CD4-positive, CD25-positive, alpha-beta regulatory T cell (primary cell): ENCODE results near the gene AGK. TPM values are rescaled to one million over a fixed set of nuclear protein-coding genes. Genes with fewer than 3 reads are reported as not detected.

ENCODE experiments used
- ATAC-seq, 2 donors: fragments of 150-1000 bp; cut with Tn5 transposase; one replicate each; pipeline ENCODE4 v1.10.0; 2021; ENCODE audit warnings: low read depth in 2 of 2, moderate number of reproducible peaks in 2 of 2, moderate library complexity in 1 of 2
- DNase-seq, 3 donors: peaks; one replicate each; pipeline versions ENCODE4 v3.0.0 to v3.0.0-alpha.2; 2012 to 2022; ENCODE audit warnings: mixed read lengths in 1 of 3
- H3K27ac ChIP-seq: one replicate; pipeline ENCODE4 v1.7.0; 2013; ENCODE audit warnings: mild to moderate bottlenecking, low read length; ENCODE audit not compliant: insufficient read depth, poor library complexity, severe bottlenecking
- H3K27me3 ChIP-seq: one replicate; pipeline ENCODE4 v1.7.0; 2013; ENCODE audit warnings: low read length; ENCODE audit not compliant: control insufficient read depth, insufficient read depth
- H3K36me3 ChIP-seq: one replicate; pipeline ENCODE4 v1.7.0; 2013; ENCODE audit warnings: mild to moderate bottlenecking, low read length, moderate library complexity; ENCODE audit not compliant: control insufficient read depth, insufficient read depth
- H3K4me1 ChIP-seq: 2 replicates; pipeline ENCODE4 v1.7.0; 2013; ENCODE audit warnings: mild to moderate bottlenecking, low read length; ENCODE audit not compliant: insufficient read depth, control insufficient read depth, poor library complexity, severe bottlenecking
- H3K4me3 ChIP-seq: one replicate; pipeline ENCODE4 v1.7.0; 2013; ENCODE audit warnings: low read depth, mild to moderate bottlenecking, low read length, moderate library complexity
- H3K9me3 ChIP-seq, 2 experiments: 1 replicate in 1 of 2; 2 replicates in 1 of 2; pipeline ENCODE4 v1.7.0; 2013; ENCODE audit warnings: low read length in 2 of 2, mild to moderate bottlenecking in 1 of 2, moderate library complexity in 1 of 2; ENCODE audit not compliant: control insufficient read depth in 2 of 2
- H3K27ac Mint-ChIP-seq, 3 donors: one replicate each; pipeline ENCODE4 v1.8.0; 2020 to 2022; ENCODE audit warnings: mild to moderate bottlenecking in 3 of 3, mixed read lengths in 3 of 3, moderate library complexity in 2 of 3
- H3K27me3 Mint-ChIP-seq: one replicate; pipeline ENCODE4 v1.8.0; 2022; ENCODE audit warnings: mild to moderate bottlenecking, mixed read lengths
- H3K36me3 Mint-ChIP-seq: one replicate; pipeline ENCODE4 v1.8.0; 2020; ENCODE audit warnings: mixed read lengths
- H3K4me1 Mint-ChIP-seq, 4 donors: one replicate each; pipeline ENCODE4 v1.8.0; 2020 to 2022; ENCODE audit warnings: mixed read lengths in 4 of 4, mild to moderate bottlenecking in 1 of 4
- H3K4me3 Mint-ChIP-seq, 4 donors: one replicate each; pipeline ENCODE4 v1.8.0; 2020 to 2022; ENCODE audit warnings: mild to moderate bottlenecking in 4 of 4, mixed read lengths in 4 of 4, moderate library complexity in 3 of 4
- H3K9me3 Mint-ChIP-seq, 7 donors: one replicate each; pipeline ENCODE4 v1.8.0; 2020 to 2022; ENCODE audit warnings: mixed read lengths in 7 of 7, mild to moderate bottlenecking in 3 of 7, moderate library complexity in 2 of 7
- polyA plus RNA-seq, 4 donors: library from polyadenylated mRNA; unstranded; fragments of 300-500 nt; fragmentation: Illumina TruSeq; gene quantifications; one replicate each; pipeline ENCODE4 v1.2.3, GENCODE V29; 2021
- total RNA-seq: library from RNA; stranded (reverse); gene quantifications from one replicate; pipeline ENCODE4 v1.2.3, GENCODE V29; 2022

Gene AGK
- total and polyA plus RNA-seq, 5 donors from 2014 or later, result 28.6 to 38.1 (median 35.1) TPM

GRCh38 chr7:141663081-141663849 is 112.1 kb downstream of the AGK start:
- Histone ChIP-seq H3K9me3 (no peaks in the 10 kb centered on the region), H3K4me1 (no peaks in the 10 kb centered on the region), H3K27ac (no peak overlapping the region), H3K27me3 (no peaks in the 10 kb centered on the region), H3K36me3 (peaks cover 65% of the 10 kb centered on the region), H3K4me3 (no peak overlapping the region)
- Mint-ChIP-seq H3K27me3 (no peaks in the 10 kb centered on the region), H3K36me3 (peaks cover 28% of the 10 kb centered on the region), H3K4me3 (no peak overlapping the region), H3K4me1 (peaks cover 0 to 24% (median 3%) of the 10 kb centered on the region in 4 donors), H3K9me3 (no peaks in the 10 kb centered on the region), H3K27ac (peak overlapping the region; percentile 25 to 82 (median 54))
- ATAC-seq (no peak), DNase-seq (peak in 1 of 3 donors; percentile 65)

GRCh38 chr7:141664450-141664849 is 113.2 kb downstream of the AGK start:
- Mint-ChIP-seq H3K27me3 (no peaks in the 10 kb centered on the region), H3K4me3 (no peak overlapping the region), H3K9me3 (no peaks in the 10 kb centered on the region), H3K36me3 (peaks cover 32% of the 10 kb centered on the region), H3K4me1 (peaks cover 0 to 24% (median 3%) of the 10 kb centered on the region in 4 donors), H3K27ac (no peak overlapping the region)
- no peak for DNase-seq
- no peak overlapping the region for H3K27ac ChIP-seq
- peaks cover 60% of the 10 kb centered on the region for H3K36me3 ChIP-seq
- no peak overlapping the region for H3K4me3 ChIP-seq
- H3K9me3 ChIP-seq, result no peaks in the 10 kb centered on the region
- H3K4me1 ChIP-seq, result no peaks in the 10 kb centered on the region
- H3K27me3 ChIP-seq, result no peaks in the 10 kb centered on the region
- ATAC-seq, result no peak

- DNase-seq (no peak), ATAC-seq (no peak)
- H3K36me3 Mint-ChIP-seq, result peaks cover 36% of the 10 kb centered on the region
- H3K4me3 Mint-ChIP-seq, result no peak overlapping the region
- H3K4me3 ChIP-seq, result no peak overlapping the region
- peak overlapping the region in 2 of 3 donors; percentile 2 to 82 for H3K27ac Mint-ChIP-seq
- H3K36me3 ChIP-seq, result peaks cover 51% of the 10 kb centered on the region
- no peaks in the 10 kb centered on the region for H3K9me3 Mint-ChIP-seq
- H3K27me3 Mint-ChIP-seq, result no peaks in the 10 kb centered on the region
- H3K27me3 ChIP-seq, result no peaks in the 10 kb centered on the region
- no peaks in the 10 kb centered on the region for H3K9me3 ChIP-seq
- H3K4me1 Mint-ChIP-seq, result peaks cover 0 to 24% (median 4%) of the 10 kb centered on the region in 4 donors
- no peak overlapping the region for H3K27ac ChIP-seq
- no peaks in the 10 kb centered on the region for H3K4me1 ChIP-seq
These were observed 114.2 kb downstream of the AGK start for GRCh38 chr7:141665208-141666035.

- Histone ChIP-seq H3K27ac (no peak overlapping the region), H3K36me3 (peaks cover 44% of the 10 kb centered on the region), H3K4me1 (no peaks in the 10 kb centered on the region), H3K27me3 (no peaks in the 10 kb centered on the region), H3K4me3 (no peak overlapping the region), H3K9me3 (no peaks in the 10 kb centered on the region)
- Mint-ChIP-seq H3K4me3 (no peak overlapping the region), H3K36me3 (peaks cover 33% of the 10 kb centered on the region), H3K27ac (peak overlapping the region in 2 of 3 donors; percentile 2 to 82), H3K27me3 (no peaks in the 10 kb centered on the region), H3K9me3 (no peaks in the 10 kb centered on the region), H3K4me1 (peaks cover 0 to 24% (median 2%) of the 10 kb centered on the region in 4 donors)
- ATAC-seq (no peak), DNase-seq (no peak)
These were observed 114.9 kb downstream of the AGK start for GRCh38 chr7:141666071-141666470.

- Histone ChIP-seq H3K27ac (no peak overlapping the region), H3K9me3 (no peaks in the 10 kb centered on the region), H3K4me1 (no peaks in the 10 kb centered on the region), H3K4me3 (no peak overlapping the region), H3K36me3 (peaks cover 29% of the 10 kb centered on the region), H3K27me3 (no peaks in the 10 kb centered on the region)
- H3K27ac Mint-ChIP-seq, result peak overlapping the region in 2 of 3 donors; percentile 52 to 63
- ATAC-seq, result no peak
- H3K4me3 Mint-ChIP-seq, result no peak overlapping the region
- peaks cover 0 to 1% (median 0%) of the 10 kb centered on the region in 7 donors for H3K9me3 Mint-ChIP-seq
- H3K27me3 Mint-ChIP-seq, result no peaks in the 10 kb centered on the region
- no peak for DNase-seq
- H3K36me3 Mint-ChIP-seq, result peaks cover 33% of the 10 kb centered on the region
- H3K4me1 Mint-ChIP-seq, result peaks cover 0 to 9% (median 3%) of the 10 kb centered on the region in 4 donors
These were observed 117.6 kb downstream of the AGK start for GRCh38 chr7:141668853-141669252.

- H3K36me3 ChIP-seq, result peaks cover 11% of the 10 kb centered on the region
- no peaks in the 10 kb centered on the region for H3K27me3 Mint-ChIP-seq
- no peak overlapping the region for H3K4me3 ChIP-seq
- no peak overlapping the region for H3K4me3 Mint-ChIP-seq
- H3K36me3 Mint-ChIP-seq, result peaks cover 31% of the 10 kb centered on the region
- ATAC-seq, result no peak
- peaks cover 15 to 18% (median 16%) of the 10 kb centered on the region in 4 donors for H3K4me1 Mint-ChIP-seq
- peaks cover 14% of the 10 kb centered on the region for H3K4me1 ChIP-seq
- DNase-seq, result no peak
- no peaks in the 10 kb centered on the region for H3K27me3 ChIP-seq
- H3K27ac ChIP-seq, result no peak overlapping the region
- peak overlapping the region in 2 of 3 donors; percentile 59 to 79 for H3K27ac Mint-ChIP-seq
- peaks cover 0 to 1% (median 0%) of the 10 kb centered on the region in 7 donors for H3K9me3 Mint-ChIP-seq
- no peaks in the 10 kb centered on the region for H3K9me3 ChIP-seq
These were observed 120.7 kb downstream of the AGK start for GRCh38 chr7:141671705-141672496.

- H3K36me3 ChIP-seq, result peaks cover 8% of the 10 kb centered on the region
- no peaks in the 10 kb centered on the region for H3K27me3 ChIP-seq
- no peak overlapping the region for H3K4me3 ChIP-seq
- peaks cover 0 to 1% (median 0%) of the 10 kb centered on the region in 7 donors for H3K9me3 Mint-ChIP-seq
- DNase-seq (no peak), ATAC-seq (no peak)
- H3K4me3 Mint-ChIP-seq, result no peak overlapping the region
- H3K27ac ChIP-seq, result no peak overlapping the region
- H3K9me3 ChIP-seq, result no peaks in the 10 kb centered on the region
- H3K4me1 Mint-ChIP-seq, result peaks cover 15 to 22% (median 17%) of the 10 kb centered on the region in 4 donors
- peak overlapping the region in 1 of 3 donors; percentile 26 for H3K27ac Mint-ChIP-seq
- H3K27me3 Mint-ChIP-seq, result no peaks in the 10 kb centered on the region
- peaks cover 28% of the 10 kb centered on the region for H3K36me3 Mint-ChIP-seq
- peaks cover 14% of the 10 kb centered on the region for H3K4me1 ChIP-seq
These were observed 122.1 kb downstream of the AGK start for GRCh38 chr7:141673346-141673745.
